Caki2 (cell line): ENCODE measurements around the gene MTHFR. TPM values are rescaled to one million over a fixed set of nuclear protein-coding genes. Genes with fewer than 3 reads are reported as not detected.

Experiments used
- DNase-seq: peaks from one replicate; pipeline ENCODE4 v3.0.0-alpha.2; 2015; ENCODE audit warnings: low read depth
- in situ Hi-C: cut with HindIII; loops from 2 replicates; pipeline ENCODE4 v1.10.0; 2016; ENCODE audit warnings: low sequenced_read_pairs, low pct_unique_long_range_greater_than_20kb, mixed read lengths
- total RNA-seq: library from RNA; depleted of rRNA; stranded (reverse); fragments of >200 nt; shearing (Covaris generic); gene quantifications from 2 replicates; pipeline ENCODE4 v1.2.3, GENCODE V29; 2014; ENCODE audit warnings: low replicate concordance; rRNA removed

The MTHFR gene
- total RNA-seq, 1 experiment from 2014 or later, result 12.0 TPM

- no peak for DNase-seq
- in situ Hi-C loops, result no loop called here
Measured at GRCh38 chr1:11748294-11749202, 57.2 kb downstream of the MTHFR start.

GRCh38 chr1:11746795-11747487, 58.8 kb downstream of the MTHFR start:
- in situ Hi-C loops, result no loop called here
- no peak for DNase-seq

GRCh38 chr1:11746092-11746491, 59.7 kb downstream of the MTHFR start:
- DNase-seq, result no peak
- in situ Hi-C loops, result no loop called here

- in situ Hi-C loops, result no loop called here
- no peak for DNase-seq
Measured at GRCh38 chr1:11744287-11744686, 61.5 kb downstream of the MTHFR start.

GRCh38 chr1:11741919-11742558, 63.7 kb downstream of the MTHFR start:
- in situ Hi-C loops, result no loop called here
- no peak for DNase-seq

- in situ Hi-C loops, result no loop called here
Measured at GRCh38 chr1:11741482-11741881, 64.3 kb downstream of the MTHFR start.

GRCh38 chr1:11740258-11741192, 65.2 kb downstream of the MTHFR start:
- DNase-seq, result no peak
- in situ Hi-C loops, result no loop called here

More at GRCh38 chr1:11741482-11741881, 64.3 kb downstream of the MTHFR start:
- no peak for DNase-seq

GRCh38 chr1:11738783-11739182, 67.0 kb downstream of the MTHFR start:
- no peak for DNase-seq
- in situ Hi-C loops, result no loop called here

- in situ Hi-C loops, result no loop called here
- DNase-seq, result no peak
Measured at GRCh38 chr1:11738096-11738495, 67.7 kb downstream of the MTHFR start.

GRCh38 chr1:11736746-11737639, 68.8 kb downstream of the MTHFR start:
- peak; percentile 37 for DNase-seq
- in situ Hi-C loops, result no loop called here

- in situ Hi-C loops, result no loop called here
- DNase-seq, result peak; percentile 78
Measured at GRCh38 chr1:11735854-11736745, 69.7 kb downstream of the MTHFR start, which contains the start of gene AGTRAP. Gene AGTRAP (plus strand): TSS chr1:11736136. CDS start chr1:11736209, 73 bp downstream.

Other genes with a start within 250 kb of the MTHFR start
- gene FBXO2, start 151.5 kb downstream of the MTHFR start, total RNA-seq, result 3.6 and 3.9 TPM in 2 replicates
- gene FBXO44, start 151.1 kb downstream of the MTHFR start, total RNA-seq, result 11.0 and 14.2 TPM in 2 replicates
- 17.4 and 51.1 TPM in 2 replicates for gene FBXO6, start 141.8 kb downstream of the MTHFR start, total RNA-seq
- 91.7 and 96.7 TPM in 2 replicates for gene MAD2L2, start 124.8 kb downstream of the MTHFR start, total RNA-seq
- gene DRAXIN, start 114.3 kb downstream of the MTHFR start, total RNA-seq, result not detected in 2 replicates
- 106 and 116 TPM in 2 replicates for gene AGTRAP, start 69.8 kb downstream of the MTHFR start, total RNA-seq
- 0.58 and 0.95 TPM in 2 replicates for gene C1orf167, start 43.8 kb downstream of the MTHFR start, total RNA-seq
- gene CLCN6, start 227 bp upstream of the MTHFR start, total RNA-seq, result 5.6 and 7.4 TPM in 2 replicates
- gene NPPA, start 41.8 kb upstream of the MTHFR start, total RNA-seq, result not detected in 2 replicates
- gene NPPB, start 53.0 kb upstream of the MTHFR start, total RNA-seq, result not detected in 2 replicates
- gene KIAA2013, start 120.5 kb upstream of the MTHFR start, total RNA-seq, result 69.9 and 82.2 TPM in 2 replicates
- gene PLOD1, start 128.8 kb upstream of the MTHFR start, total RNA-seq, result 130 and 153 TPM in 2 replicates
- gene MFN2, start 174.5 kb upstream of the MTHFR start, total RNA-seq, result 21.9 and 26.4 TPM in 2 replicates
- gene MIIP, start 213.5 kb upstream of the MTHFR start, total RNA-seq, result 23.1 and 35.8 TPM in 2 replicates